HG02981 (cell line): ENCODE data around the gene PRRC2B.
"Not testable (repeated sequence)": the region's sequence is repeated elsewhere in the genome, so short reads cannot be mapped to it uniquely, and the experiment has no call there.

Source experiments
- ATAC-seq: cut with Tn5 transposase; IDR thresholded peaks from one replicate; pipeline ENCODE4 v1.9.1; 2021; ENCODE audit warnings: mild to moderate bottlenecking, moderate library complexity; ENCODE audit not compliant: unreplicated experiment

Gene PRRC2B

DNA sequence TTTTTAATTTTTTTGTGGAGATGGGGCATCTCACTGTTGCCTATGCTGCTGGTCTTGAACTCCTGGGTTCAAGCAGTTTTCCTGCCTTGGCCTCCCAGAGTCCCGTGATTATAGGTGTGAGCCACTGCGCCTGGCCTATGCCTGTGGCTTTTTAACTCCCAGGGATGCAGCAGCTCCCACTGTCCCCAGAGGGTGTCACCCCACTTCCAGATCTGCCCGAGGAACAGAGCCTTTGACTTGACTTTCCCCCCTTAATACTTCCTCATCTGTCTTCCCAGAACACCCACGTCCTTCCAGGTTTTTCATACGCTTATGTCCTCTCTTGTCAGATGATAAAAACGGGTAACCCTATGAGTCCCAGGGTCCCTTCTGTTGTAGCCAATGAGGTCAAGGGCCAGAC is 7.6 kb upstream of the PRRC2B start:
- no peak for ATAC-seq

DNA sequence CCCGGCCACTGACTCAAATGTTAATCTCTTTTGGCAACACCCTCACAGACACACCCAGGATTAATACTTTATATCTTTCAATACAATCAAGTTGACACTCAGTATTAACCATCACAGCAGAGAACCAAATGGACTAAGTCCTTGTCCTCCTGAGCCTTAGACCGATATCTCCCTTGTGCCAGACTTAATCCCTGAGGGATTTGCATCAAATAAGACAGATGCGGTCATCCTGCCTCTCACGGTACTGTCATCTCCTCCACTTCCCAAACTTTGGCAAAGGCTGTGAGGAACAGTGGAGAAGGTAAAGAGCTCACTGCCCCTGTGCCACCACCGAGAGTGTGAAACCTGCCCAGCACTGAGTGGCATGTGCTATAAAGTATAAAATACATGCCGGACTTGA is 6.5 kb upstream of the PRRC2B start:
- ATAC-seq, result no peak

DNA sequence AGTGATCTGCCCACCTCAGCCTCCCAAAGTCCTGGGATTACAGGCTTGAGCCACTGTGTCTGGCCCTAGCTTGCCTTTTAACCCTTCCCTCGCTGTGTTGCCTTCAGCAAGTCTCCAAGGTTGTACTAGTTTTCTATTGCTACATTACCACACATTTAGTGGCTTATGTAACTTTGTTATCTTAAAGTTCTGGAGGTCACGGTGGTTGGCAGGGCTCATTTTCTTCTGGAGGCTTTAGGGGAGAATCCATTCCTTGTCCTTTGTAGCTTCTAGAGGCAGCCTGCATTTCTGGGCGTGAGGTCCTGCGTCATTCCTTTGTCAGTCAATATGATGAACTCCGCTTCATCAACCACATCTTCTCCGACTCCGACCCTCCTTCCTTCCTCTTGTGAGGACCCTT is 2.9 kb upstream of the PRRC2B start:
- ATAC-seq, result no peak

DNA sequence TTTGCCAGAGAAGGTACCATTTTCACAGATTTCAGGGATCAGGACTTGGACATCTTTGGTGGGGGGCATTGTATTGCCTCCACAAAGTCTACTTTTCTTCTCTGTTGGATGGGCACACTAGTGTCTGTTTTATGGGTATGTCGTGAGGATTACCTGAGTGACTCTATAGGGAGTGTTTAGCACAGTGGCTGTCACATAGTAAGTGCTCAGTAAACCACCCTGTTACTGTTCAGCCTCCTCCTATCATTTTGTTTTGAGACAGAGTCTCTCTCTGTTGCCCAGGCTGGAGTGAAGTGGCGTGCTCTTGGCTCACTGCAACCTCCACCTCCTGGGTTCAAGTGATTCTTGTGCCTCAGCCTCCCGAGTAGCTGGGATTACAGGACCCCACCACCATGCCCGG is 2.4 kb upstream of the PRRC2B start:
- no peak for ATAC-seq

DNA sequence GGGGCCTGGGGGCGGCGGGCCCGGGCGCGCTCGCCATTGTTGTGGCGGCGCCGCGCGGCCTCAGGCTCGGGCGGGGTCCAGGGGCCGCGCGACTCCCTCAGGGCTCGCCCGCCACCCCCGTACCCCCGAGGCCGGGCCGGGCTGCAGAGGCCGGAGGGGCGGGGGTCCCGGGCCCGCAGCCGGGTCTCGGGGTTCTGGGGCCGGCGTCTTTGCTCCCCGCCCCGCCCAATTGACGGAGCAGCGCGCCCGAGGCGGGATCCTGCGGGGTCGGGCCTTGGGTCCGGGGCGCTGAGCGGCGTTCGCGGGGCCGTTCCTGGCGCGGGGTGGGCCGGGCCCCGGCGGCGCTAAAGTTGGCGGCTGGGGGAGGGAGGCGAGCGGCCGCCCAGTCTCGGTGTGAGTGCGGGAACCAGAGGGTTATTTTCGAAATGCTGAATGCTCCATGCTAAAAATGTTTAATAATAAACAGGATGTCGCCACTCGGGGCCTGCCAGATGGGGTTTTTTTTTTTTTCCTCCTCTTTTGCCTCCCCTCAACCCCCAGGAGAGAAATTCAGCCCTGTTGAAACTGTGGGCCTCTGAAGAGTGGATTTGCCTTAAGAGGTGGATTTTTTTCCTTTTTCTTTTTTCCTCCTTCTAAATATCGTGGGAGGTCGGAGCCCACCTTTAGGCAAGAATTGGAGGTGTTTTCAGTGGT is 724 bp downstream of the PRRC2B start:
- peak; percentile 27 for ATAC-seq

DNA sequence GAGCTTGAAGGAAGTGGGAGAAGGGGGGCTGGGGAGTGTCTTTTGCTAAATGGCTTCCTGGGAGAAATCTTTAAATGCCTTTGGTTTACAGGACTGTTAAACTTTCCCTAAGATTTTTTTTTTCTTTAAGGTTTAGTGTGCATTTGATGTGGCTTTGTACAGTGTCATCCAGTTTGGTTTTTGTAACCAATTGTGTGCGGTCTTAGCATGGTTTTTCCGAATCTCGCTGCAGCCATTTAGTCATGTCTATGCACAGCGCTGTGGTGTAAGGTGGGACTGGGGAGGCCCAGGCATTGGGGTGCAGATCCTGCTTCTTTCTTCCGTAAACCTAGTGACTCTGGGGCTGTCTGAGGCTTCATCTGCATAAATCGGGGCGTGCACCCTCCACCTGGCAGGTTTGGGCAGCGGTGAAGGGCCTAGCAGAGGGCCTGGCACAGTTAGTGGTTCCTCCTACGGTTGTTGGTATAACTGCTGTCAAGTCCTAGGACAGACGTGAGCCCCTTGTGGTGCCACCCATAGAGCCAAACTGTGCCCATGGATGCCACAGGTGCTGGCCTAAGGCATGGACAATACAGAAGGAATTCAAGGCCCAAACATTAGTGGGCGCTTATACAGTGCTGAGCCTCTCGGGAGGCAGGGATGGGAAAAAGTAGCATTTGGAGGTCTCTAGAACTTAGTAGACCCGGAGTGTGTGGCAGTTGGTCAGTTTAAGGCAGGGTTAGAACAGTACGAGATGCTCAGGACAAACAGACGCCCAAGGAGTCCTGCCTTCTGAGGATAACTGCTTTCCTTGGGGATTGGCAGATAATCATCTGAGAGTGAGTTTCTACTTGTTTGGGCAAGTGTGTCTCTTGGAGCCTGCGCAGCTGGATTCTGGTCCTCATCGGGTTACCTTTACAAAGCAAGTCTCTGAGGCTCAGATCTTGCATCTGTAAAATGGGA is 1.5 kb downstream of the PRRC2B start:
- ATAC-seq, result no peak

DNA sequence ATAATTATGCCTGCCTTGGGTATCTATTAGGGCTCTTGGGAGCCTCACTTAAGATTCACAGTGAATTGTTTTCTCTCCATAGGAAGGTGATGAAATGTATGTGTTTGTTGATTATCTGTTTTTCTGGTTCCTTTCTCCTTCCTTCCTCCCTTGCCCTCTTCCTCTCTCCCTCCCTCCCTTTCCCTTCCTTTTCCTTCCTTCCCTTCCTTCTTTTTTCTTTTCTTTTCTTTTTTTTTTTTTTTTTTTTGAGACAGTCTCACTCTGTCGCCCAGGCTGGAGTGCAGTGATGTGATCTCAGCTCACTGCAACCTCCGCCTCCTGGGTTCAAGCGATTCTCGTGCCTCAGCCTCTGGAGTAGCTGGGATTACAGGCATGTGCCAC is 2.2 kb downstream of the PRRC2B start:
- not testable (repeated sequence) for ATAC-seq

DNA sequence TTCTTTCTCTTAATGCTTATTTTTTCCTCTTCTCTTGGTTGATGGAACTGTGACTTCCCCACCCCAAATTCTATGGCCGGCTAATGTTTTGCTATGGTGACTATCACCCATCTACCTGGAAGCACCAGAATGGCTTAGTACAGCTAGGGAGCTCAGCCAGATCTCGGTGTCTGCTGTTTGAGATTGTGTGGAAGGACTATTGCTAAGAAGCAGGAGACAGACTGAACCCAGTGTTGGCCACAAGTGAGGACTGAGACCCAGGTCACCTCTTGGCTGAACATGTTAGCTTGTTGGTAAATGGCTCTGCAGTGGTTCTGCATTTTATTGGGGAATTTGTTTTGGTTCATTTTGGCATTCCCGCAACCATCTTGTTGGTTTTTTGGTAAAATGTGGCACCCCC is 2.7 kb downstream of the PRRC2B start:
- ATAC-seq, result no peak

DNA sequence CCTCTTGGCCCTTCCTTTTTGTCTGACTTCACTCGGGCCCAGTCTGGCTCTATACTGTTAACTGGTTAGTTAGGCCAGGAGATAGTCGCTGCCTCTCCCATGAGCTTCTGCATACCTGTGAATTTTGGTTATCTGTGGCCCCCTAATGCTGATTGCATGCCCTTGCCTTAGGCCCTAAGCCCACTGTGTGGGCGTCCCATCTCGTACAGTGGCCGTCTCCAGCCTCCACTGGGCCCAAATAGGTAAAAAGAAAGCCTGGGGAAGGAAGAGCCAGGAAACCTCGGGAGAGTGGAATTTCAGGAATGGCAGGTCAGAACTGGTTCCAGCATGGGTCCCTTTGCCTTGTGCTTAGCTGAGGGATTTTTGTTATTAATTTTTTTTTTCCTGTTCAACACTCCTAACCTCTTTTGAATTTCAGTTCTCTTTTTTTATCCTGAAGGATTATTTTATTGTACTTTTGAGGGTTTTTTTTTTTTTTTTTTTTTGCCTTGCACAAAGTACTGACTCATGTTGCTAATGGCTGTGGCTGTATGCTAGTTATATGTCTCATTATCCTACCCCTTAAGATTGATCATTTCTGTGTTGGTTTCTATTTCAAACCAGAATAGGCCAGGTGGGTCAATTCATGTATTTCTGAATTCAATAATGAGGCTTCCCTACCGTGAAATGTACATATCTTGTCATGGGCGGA is 3.4 kb downstream of the PRRC2B start:
- no peak for ATAC-seq

DNA sequence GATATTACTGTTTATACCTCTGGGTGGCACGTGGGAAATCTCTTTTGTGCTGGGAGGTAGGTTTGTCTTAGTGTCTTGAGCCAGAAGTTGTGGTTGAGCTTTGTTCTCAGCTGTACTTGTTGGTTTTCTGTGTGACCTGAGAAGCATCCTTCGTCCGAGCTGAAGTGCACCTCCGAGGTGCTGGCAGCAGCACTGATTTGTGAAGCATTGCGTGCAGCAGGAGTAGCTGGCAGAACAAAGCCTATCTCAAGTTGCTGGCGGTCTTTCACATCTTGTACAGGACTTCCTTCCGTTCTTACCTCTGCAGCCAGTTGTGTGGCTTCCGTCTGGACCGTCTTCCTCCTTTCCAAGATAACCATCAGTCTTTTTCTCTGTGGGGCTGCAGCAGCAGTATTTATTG is 4.3 kb downstream of the PRRC2B start:
- ATAC-seq, result no peak

DNA sequence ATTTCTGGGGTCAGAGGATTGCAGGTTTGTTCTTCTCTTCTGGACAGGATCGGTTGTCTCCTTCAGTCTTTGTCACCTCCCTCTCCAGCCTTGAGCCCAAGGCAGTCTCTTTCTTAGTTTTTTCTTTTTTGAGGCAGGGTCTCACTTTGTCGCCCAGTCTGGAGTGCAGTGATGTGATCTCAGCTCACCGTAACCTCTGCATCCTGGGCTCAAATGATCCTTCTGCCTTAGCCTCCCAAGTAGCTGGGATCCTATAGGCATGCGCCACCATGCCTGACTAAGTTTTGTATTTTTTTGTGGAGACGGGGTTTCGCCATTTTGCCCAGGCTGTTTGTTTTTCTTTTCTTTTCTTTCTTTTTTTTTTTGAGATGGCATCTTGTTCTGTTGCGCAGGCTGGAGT is 6.1 kb downstream of the PRRC2B start:
- ATAC-seq, result no peak

DNA sequence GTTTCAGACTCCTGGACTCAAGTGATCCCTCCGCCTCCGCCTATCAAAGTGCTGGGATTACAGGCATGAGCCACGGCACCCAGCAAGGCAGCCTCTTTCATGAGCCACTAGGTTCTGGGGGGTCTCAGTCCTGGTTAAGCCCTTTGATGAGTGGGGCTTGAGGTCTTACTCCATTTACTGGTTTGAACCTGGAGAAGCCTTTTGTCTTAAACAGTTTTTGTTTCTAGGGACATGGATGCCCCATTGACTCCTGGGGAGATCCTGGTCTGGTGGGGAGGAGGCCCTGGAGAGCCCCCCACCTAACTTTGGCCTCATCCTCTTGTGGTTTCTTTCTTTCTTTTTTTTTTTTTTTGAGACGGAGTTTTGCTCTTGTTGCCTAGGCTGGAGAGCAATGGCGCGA is 6.7 kb downstream of the PRRC2B start:
- no peak for ATAC-seq

DNA sequence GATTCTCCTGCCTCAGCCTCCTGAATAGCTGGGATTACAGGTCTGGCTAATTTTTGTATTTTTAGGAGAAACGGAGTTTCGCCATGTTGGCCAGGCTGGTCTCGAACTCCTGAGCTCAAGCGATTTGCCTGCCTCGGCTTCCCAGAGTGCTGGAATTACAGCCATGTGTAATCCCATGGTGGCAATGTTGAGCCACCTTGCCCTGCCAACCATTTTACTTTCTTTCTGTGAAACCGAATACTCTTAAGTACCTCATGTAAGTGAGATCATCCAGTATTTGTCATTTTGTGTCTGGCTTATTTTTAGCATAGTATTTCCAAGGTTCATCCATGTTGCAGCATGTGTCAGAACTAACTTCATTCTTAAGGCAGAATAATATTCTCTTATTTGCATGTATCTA is 8.2 kb downstream of the PRRC2B start:
- no peak for ATAC-seq

DNA sequence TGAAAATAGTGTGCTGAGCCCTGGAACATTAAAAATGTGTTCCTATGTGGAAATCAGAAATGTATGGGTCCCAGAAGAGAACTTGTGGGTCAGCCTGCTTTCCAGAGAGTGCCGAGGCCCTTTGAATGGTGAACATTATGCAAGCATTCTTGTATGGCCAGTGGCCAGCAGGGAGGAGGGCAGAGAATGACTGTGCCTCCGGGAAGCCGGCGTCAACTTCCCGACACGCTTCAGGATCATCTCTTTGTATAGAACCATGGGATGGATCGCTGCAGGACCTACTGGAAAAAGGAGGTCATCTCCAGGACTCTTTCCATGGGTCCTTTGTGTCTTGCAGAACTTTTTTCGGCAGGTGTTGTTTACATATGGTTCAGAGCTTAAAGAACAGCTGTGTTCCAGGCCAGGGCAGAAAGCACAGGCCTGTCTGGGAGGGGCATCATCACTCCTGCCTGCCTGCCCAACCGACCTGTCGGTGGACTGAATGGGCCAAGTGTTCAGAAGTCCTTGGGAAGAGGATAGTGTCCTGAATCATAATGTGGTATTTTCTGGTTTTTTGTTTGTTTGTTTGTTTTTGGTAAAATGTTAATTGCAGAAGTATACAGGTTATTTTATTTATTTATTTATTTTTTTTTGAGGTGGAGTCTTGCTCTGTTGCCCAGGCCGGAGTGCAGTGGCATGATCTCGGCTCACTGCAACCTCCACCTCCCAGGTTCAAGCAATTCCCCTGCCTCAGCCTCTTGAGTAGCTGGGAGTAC is 9.0 kb downstream of the PRRC2B start:
- ATAC-seq, result no peak

DNA sequence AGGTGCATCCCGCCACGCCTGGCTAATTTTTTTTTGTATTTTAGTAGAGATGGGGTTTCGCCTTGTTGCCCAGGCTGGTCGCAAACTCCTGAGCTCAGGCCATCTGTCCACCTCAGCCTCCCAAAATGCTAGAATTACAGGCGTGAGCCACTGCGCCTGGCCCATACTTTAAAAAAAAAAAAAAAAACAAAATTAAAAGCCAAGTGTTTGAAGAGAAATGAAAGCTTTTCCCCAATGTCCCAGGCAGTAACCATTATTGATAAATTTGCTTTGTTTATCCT is 9.5 kb downstream of the PRRC2B start:
- ATAC-seq, result no peak

DNA sequence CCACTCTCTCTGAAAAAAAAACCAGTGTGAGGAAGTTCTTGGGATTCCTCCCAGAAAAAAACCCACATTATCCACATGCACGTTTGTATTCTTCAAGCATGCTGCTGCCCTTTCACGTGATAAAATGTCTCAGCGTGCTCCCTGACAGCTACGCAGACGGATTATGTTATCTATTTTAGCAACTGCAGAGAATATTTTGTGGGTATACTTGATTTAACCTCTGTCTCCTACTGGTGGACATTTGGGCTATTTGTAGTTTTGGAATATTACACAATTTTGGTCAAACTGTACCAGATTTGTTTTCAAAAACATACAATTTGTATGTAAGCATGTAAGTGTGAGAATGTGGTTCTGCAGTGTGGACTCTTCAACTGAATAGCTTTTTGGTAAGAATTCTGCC is 10.7 kb downstream of the PRRC2B start:
- ATAC-seq, result no peak

DNA sequence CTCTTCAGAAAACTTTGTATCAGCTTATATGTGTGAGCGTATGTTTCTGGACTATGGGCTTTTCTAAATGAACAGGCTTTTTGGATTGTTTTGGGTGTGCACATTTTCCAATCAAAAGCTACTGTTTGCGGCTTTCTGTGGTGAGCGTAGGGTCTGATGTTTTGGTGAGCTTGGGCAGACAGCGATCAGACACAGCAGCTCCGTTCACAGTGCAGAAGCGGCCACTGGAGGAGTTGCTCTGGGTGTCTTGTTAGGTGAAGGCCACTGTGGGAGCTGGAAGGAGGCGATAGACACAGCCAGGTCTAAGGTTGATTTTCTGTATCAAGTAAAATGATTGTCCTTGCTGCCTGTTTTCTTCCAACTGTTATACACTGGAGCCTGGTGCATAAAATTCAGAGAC is 11.1 kb downstream of the PRRC2B start:
- ATAC-seq, result no peak

DNA sequence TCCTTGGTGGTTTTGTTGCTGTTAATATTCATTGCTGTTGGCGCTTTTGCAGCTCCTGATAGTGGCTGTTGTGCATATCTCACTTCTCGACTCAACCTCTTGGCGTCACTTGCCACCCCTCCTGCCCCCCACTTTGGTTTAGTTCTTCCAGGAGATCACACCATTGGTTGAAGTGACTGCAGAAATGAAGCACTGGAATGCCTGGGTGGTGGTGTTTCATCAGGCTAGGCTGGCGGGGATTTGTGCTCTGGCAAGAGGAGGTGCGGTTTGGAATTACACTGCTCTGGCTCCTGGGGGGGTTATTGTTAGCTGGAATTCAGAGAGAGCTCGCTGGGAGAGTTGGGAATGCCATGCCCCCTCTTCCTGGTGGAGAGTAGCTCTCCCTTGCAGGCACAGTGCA is 11.5 kb downstream of the PRRC2B start:
- ATAC-seq, result no peak

DNA sequence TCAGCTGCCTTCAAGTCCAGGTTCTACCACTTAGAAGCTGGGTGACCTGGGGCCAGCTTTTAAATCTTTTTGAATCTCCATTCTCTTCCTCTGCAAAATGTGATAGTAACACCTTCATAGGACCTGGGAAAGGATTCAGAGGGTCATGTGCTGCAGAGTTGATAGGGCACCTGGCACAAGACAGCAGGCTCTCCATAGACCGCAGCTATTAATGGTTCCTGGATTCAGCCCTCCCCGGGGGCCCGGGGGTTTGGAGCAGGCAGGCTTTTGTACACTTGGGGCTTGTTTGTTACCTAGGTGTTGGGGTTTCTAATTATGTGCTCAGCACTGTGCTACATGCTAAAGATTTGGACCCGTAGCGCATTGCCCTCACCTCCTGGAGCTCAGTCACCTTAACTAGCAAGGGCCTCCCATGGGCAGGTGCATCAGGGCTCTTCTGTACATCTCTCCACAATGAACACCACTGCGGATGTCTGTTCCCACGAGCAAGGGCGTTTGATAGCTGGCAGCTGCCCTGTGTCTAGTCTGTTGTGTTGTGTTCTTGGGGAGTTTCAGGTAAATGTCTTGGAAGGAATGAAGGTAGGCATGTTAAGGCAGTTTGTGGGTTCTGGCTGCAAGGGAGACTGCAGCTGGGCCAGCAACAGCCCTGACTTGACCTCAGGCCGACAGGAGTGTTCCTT is 12.1 kb downstream of the PRRC2B start:
- no peak for ATAC-seq

DNA sequence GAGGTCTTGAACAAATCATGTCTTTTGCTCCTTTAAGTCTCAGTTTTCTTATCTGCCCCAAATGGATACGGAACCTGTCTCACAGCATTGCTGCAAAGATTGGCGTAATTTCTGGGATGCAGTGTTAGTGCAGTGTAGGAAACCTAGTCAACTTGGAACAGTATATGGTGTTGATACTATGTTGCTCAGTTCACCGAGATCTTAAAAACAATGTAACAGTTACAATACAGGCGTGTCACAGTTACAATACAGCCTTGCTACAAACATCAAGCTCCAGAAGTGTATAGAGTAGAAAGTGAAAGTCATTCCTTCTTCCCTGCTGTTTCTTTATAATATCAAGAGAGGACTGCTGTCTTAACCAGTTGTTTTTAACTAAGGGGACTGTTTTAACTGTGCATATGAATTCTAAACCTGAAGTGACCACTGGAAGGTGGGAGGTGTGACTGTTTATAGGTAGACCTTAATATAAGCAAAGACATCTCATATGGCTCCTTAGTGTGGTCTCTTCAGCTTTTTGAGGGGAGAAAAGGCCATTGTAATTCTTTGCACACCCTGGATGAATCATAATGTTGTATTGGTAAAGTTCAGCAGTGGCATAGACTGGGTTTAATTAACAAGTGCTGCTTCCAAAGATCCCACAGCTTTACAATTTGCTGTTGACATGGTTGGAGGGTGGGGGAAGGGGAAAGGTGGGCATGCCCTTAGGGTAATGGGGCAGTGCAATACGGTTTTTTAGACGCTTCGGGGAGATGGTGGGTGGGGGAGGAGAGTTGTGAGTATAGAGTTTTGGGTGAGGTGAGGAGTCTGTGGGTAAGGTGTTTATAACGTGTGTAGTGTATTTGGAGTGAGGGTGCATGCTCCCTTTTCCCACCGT is 12.9 kb downstream of the PRRC2B start:
- no peak for ATAC-seq
